IPS-18c (cell line): Measurements from ENCODE around the gene BMPR2.
A peak's percentile ranks its signal among the peaks of the same experiment; 100 is the strongest.
"Not testable (repeated sequence)": the region's sequence is repeated elsewhere in the genome, so short reads cannot be mapped to it uniquely, and the experiment has no call there.

Source experiments
- H3K4me3 ChIP-seq: 2 replicates; pipeline ENCODE4 v1.7.0; 2013; ENCODE audit warnings: low read depth, mild to moderate bottlenecking, low read length, moderate library complexity; ENCODE audit not compliant: insufficient read depth
- H3K9me3 ChIP-seq: one replicate; pipeline ENCODE4 v1.6.1; 2013; ENCODE audit warnings: mild to moderate bottlenecking, low read length, moderate library complexity; ENCODE audit not compliant: control insufficient read depth, insufficient read depth

The BMPR2 gene

DNA sequence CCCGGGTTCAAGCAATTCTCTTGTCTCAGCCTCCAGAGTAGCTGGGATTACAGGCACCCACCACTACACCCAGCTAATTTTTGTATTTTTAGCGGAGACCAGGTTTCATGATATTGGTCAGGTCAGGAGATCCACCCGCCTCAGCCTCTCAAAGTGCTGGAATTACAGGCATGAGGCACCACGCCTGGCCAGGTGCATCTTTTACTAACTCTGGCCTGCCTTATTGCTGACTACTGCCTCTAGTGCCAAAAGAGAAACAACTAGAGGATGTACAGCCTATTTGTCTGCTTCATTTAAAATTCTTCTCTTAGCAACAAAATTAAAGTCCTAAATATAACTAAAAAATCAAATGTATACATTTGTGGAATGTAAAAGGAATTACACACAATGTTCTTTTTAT, 115.4 kb downstream of the BMPR2 start:
- Histone ChIP-seq H3K4me3 (no peak overlapping the region), H3K9me3 (no peaks in the 10 kb centered on the region)

DNA sequence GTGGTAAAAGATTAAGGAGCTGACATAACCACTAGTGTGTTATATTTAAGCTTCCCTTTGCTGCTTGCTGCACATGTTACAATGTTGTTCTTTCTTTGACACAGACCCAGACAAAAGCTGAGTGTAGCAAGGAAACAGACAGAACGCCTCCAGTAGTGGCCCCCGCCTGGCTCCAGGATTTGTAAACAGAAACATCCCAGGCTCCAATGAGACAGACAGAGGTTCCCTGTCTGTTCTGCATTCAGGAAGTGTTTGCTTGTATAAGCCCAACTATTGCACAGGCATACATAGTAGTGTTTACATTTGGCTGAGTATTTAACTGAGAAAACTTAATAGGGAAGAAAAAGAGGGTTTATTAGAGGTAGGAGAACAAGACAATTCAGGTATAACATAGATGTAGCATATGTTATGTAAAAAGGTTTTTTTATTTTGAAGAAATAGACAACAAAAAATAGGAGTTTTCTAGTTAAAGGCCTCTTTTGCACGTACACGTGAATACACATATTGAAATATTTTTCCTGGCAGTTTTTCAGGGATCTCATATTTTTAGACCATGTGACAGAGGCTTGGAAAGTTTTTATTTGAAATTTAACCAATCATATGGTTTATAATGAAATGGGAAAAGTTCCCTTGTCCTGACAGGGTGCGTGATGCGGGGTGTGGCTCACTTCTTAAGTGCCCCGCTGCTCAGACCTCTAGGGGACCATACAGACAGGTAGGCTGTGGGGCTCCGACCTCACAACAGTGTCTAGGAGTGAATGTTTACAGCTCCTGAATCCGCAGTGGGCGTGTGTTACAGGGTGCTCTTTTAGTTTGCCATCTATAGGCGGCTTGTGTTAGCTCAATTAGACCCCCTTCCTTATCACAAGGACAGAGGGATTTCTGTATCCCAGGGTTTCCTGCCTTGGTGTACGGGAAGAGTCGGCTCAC, 118.4 kb downstream of the BMPR2 start:
- Histone ChIP-seq H3K4me3 (no peak overlapping the region), H3K9me3 (no peaks in the 10 kb centered on the region)

DNA sequence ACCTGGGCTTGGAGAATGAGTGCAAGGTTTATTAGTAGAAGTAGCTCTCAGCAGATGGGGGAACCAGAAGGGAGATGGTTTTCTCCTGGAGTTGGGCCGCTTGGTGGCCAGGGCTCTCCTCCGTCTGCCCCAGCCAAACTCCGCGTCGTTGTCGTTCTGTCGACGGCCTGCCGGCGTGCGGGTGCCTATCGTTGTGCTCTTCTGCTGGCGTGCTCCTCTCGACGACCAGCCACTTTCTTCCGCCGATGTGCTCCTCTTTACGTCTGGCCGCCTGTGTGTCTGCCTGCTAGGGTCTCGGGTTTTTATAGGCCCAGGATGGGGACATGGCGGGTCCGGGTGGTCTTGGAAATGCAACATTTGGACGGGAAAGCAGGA, 119.1 kb downstream of the BMPR2 start:
- H3K4me3 ChIP-seq, result no peak overlapping the region

GRCh38 chr2:202496835-202497472, 120.8 kb downstream of the BMPR2 start:
- not testable (repeated sequence) for H3K9me3 ChIP-seq
- peak overlapping the region; percentile 49 for H3K4me3 ChIP-seq

More for the DNA sequence above, 119.1 kb downstream of the BMPR2 start:
- H3K9me3 ChIP-seq, result no peaks in the 10 kb centered on the region

- peak overlapping the region; percentile 49; the same call in 1 of the 2 replicates for H3K4me3 ChIP-seq
- H3K9me3 ChIP-seq, result not testable (repeated sequence)
Observed at GRCh38 chr2:202497473-202497866, 121.3 kb downstream of the BMPR2 start.

GRCh38 chr2:202499841-202500240, 123.7 kb downstream of the BMPR2 start:
- not testable (repeated sequence) for H3K4me3 ChIP-seq, H3K9me3 ChIP-seq

GRCh38 chr2:202503276-202503675, 127.1 kb downstream of the BMPR2 start:
- not testable (repeated sequence) for H3K4me3 ChIP-seq

GRCh38 chr2:202508686-202509085, 132.6 kb downstream of the BMPR2 start:
- Histone ChIP-seq H3K4me3 (no peak overlapping the region), H3K9me3 (no peaks in the 10 kb centered on the region)

More at GRCh38 chr2:202503276-202503675, 127.1 kb downstream of the BMPR2 start:
- H3K9me3 ChIP-seq, result not testable (repeated sequence)

DNA sequence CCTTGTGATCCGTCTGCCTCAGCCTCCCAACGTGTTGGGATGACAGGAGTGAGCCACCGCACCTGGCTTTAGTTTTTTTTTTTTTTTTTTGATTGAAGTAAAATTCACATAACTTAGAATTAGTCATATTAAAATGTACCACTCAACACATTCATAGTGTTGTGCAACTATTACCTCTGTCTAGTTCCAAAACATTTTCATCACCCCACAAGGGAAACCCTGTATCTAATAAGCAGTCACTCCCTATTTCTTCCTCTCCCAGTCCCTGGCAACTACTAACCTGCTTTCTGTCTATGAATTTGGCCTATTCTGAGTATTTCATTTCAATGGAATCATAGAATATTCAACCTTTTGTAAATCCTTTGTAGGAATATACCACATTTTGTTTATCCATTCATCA, 134.8 kb downstream of the BMPR2 start:
- Histone ChIP-seq H3K9me3 (no peaks in the 10 kb centered on the region), H3K4me3 (no peak overlapping the region)

DNA sequence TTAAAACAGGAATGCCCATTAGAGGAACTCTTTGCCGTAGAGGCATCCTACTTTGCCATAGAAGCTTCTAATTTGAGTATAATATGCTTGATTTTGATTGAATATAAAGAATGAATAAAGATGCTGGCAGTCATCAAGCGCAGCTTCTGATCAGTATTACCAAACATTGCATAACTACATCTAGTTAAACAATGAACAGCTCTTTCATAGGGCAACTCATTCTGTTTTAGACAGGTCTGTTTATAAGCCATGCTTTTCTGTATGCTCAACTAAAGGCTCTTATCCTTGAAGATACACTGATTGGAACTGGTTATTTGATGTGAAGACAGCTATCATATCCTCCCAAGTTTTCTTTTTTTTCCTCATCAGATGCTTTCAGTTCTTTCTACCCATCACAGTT, 136.0 kb downstream of the BMPR2 start:
- Histone ChIP-seq H3K9me3 (no peaks in the 10 kb centered on the region), H3K4me3 (no peak overlapping the region)

DNA sequence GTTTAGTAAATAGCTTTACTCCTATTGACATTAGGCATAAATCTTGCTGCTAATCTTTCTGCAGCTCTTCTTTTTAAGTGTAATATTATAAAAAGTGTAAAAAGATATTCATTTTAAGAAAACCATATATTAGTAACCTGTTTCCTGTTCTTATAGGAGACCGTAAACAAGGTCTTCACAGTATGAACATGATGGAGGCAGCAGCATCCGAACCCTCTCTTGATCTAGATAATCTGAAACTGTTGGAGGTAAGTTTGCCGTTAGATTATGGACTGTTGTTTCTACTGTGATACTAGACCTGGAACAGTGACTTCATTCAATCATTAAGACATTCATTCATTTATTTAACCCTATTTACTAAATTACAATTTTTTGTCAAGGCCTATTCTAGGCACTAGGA, 138.6 kb downstream of the BMPR2 start:
- no peaks in the 10 kb centered on the region for H3K9me3 ChIP-seq
- H3K4me3 ChIP-seq, result no peak overlapping the region

DNA sequence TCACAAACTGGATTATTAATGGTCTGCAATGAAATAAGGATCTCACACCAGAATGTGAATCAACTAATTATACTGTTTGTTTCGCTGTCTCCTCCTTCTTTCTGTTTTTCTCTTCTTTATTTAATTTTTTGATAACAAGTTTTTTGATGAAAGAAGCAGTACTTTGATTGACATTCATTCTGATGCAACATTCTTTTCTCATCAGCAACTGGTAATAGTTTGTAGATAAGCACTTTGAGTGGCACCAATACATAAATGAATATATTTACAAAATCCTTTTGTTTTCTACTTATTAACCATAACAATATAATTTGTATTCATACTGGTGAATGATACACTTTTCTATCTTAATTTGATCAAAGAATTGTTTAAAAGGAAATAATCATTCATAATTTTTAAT, 143.3 kb downstream of the BMPR2 start:
- H3K9me3 ChIP-seq, result no peaks in the 10 kb centered on the region
- H3K4me3 ChIP-seq, result no peak overlapping the region

- no peaks in the 10 kb centered on the region for H3K9me3 ChIP-seq
- H3K4me3 ChIP-seq, result no peak overlapping the region
Observed at GRCh38 chr2:202521470-202521869, 145.3 kb downstream of the BMPR2 start.

DNA sequence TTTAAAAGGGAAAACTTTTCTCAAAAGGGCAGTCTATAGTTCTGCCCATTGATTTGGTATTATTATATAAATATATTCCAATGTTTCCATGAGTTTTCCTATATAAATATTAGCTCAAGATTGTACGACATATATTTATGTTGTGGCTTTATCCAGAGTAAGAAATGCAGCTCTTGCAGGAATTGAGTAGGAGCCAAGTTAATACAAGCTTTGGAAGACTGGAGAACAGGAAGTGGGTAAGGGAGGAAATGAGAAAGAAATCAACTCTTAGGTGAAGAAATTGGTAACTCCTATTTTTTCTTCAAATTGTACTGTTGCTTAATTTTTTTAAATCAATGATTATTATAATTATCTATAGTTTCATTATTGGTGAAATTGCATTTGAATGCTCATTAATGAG, 153.3 kb downstream of the BMPR2 start:
- Histone ChIP-seq H3K4me3 (no peak overlapping the region), H3K9me3 (no peaks in the 10 kb centered on the region)

DNA sequence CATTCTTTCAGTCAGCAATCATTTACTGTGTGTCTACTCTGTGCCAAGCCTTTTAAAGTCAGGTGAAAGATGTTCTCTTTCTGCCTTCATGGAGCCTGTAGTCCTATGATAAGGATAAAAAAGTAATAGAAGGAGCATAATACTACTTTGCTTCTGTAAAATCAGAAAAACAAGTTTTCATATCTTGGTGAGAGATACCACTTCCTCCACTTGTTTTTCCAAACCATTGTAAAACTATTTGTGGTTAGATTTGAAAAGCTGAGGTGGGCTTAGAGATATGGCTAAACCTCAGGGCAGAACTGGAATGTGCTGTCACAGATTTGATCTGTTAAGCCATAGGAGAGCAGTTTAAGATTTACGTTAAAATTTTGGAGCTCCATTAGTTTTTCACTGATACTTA, 153.9 kb downstream of the BMPR2 start:
- no peak overlapping the region for H3K4me3 ChIP-seq
- H3K9me3 ChIP-seq, result no peaks in the 10 kb centered on the region

DNA sequence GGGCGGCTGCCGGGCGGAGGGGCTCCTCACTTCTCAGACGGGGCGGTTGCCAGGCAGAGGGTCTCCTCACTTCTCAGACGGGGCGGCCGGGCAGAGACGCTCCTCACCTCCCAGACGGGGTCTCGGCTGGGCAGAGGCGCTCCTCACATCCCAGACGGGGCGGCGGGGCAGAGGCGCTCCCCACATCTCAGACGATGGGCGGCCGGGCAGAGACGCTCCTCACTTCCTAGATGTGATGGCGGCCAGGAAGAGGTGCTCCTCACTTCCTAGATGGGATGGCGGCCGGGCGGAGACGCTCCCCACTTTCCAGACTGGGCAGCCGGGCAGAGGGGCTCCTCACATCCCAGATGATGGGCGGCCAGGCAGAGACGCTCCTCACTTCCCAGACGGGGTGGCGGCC, 159.2 kb downstream of the BMPR2 start:
- not testable (repeated sequence) for H3K9me3 ChIP-seq, H3K4me3 ChIP-seq

DNA sequence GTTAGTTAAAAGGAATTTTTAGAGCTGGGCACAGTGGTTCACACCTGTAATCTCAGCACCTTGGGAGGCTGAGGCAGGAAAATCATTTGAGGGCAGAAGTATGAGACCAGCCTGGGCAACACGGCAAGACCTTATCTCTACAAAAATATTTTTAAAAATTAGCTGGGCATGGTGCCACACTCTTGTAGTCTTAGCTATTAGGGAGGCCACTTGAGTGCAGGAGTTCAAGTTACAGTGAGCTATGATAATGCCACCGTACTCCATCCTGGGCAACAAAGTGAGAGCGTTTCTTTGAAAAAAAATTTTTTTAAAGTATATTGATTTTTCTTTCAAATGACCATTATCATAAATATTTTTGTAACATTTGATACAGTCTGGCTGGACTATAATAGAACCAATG, 165.0 kb downstream of the BMPR2 start:
- H3K4me3 ChIP-seq, result no peak overlapping the region
- H3K9me3 ChIP-seq, result no peaks in the 10 kb centered on the region

GRCh38 chr2:202542142-202542541, 166.0 kb downstream of the BMPR2 start:
- no peak overlapping the region for H3K4me3 ChIP-seq

More at GRCh38 chr2:202542142-202542541, 166.0 kb downstream of the BMPR2 start:
- no peaks in the 10 kb centered on the region for H3K9me3 ChIP-seq
